OCI-LY1 (cell line): ENCODE results near the gene P2RY11.

ENCODE experiments used
- H2AFZ ChIP-seq: fragments of 200-600 bp; sonication (generic), shearing (Covaris generic); 2 replicates; pipeline ENCODE4 v1.6.0; 2014; ENCODE audit warnings: antibody characterized with exemption, mild to moderate bottlenecking, low read length
- H3F3A ChIP-seq: fragments of 200-600 bp; sonication (generic), shearing (Covaris generic); 2 replicates; pipeline ENCODE4 v1.6.0; 2014; ENCODE audit warnings: mild to moderate bottlenecking, antibody characterized with exemption, low read length, moderate library complexity; ENCODE audit not compliant: insufficient read depth
- H3K27ac ChIP-seq: fragments of 200-600 bp; sonication (generic); 2 replicates; pipeline ENCODE4 v1.5.1; 2014; ENCODE audit warnings: low read length, mixed run types, mild to moderate bottlenecking, low read depth; ENCODE audit not compliant: poor library complexity, severe bottlenecking
- H3K27me3 ChIP-seq: fragments of 200-600 bp; sonication (generic); 2 replicates; pipeline ENCODE4 v1.6.0; 2014; ENCODE audit warnings: antibody characterized with exemption, mild to moderate bottlenecking, low read length, moderate library complexity; ENCODE audit not compliant: insufficient read depth
- H3K36me3 ChIP-seq: fragments of 200-600 bp; sonication (generic); 2 replicates; pipeline ENCODE4 v1.6.1; 2014; ENCODE audit warnings: mild to moderate bottlenecking, antibody characterized with exemption, low read length, moderate library complexity, mixed read lengths; ENCODE audit not compliant: insufficient read depth
- H3K4me1 ChIP-seq: fragments of 200-600 bp; sonication (generic); 2 replicates; pipeline ENCODE4 v1.5.1; 2014; ENCODE audit warnings: mild to moderate bottlenecking, low read length, moderate library complexity; ENCODE audit not compliant: insufficient read depth, severe bottlenecking
- H3K4me2 ChIP-seq: fragments of 200-600 bp; sonication (generic), shearing (Covaris generic); 2 replicates; pipeline ENCODE4 v1.6.1; 2014; ENCODE audit warnings: low read length
- H3K4me3 ChIP-seq: fragments of 200-600 bp; sonication (generic); 2 replicates; pipeline ENCODE4 v1.5.1; 2014; ENCODE audit warnings: low read length, low read depth, mild to moderate bottlenecking, mixed read lengths; ENCODE audit not compliant: poor library complexity, severe bottlenecking
- H3K79me2 ChIP-seq: fragments of 200-600 bp; shearing (Covaris generic); 2 replicates; pipeline ENCODE4 v1.6.1; 2016; ENCODE audit warnings: mixed run types, low read length, mixed read lengths; ENCODE audit not compliant: insufficient read depth
- H3K9ac ChIP-seq: fragments of 200-600 bp; sonication (generic), shearing (Covaris generic); 2 replicates; pipeline ENCODE4 v1.6.1; 2014; ENCODE audit warnings: mild to moderate bottlenecking, low read length, mixed read lengths
- H3K9me2 ChIP-seq: fragments of 200-600 bp; sonication (generic), shearing (Covaris generic); 2 replicates; pipeline ENCODE4 v1.6.1; 2014; ENCODE audit warnings: low read depth, mild to moderate bottlenecking, low read length, mixed read lengths
- H3K9me3 ChIP-seq: fragments of 200-600 bp; shearing (Covaris generic); 2 replicates; pipeline ENCODE4 v1.6.1; 2014; ENCODE audit warnings: low read length, mixed read lengths
- H4K20me1 ChIP-seq: fragments of 200-600 bp; sonication (generic), shearing (Covaris generic); 2 replicates; pipeline ENCODE4 v1.6.0; 2016; ENCODE audit warnings: mild to moderate bottlenecking, low read length; ENCODE audit not compliant: insufficient read depth
- EZH2 ChIP-seq: fragments of 200-600 bp; sonication (generic), shearing (Covaris generic); IDR thresholded peaks from 2 replicates; pipeline ENCODE4 v1.8.0; 2017; ENCODE audit warnings: borderline replicate concordance, mixed run types, mild to moderate bottlenecking, antibody characterized with exemption, low read length, moderate library complexity, mixed read lengths
- TF ChIP-seq, protein P1 (sequence below): fragments of 200-600 bp; sonication (generic), shearing (Covaris generic); IDR thresholded peaks from 2 replicates; pipeline ENCODE4 v1.5.1; 2017; ENCODE audit warnings: mild to moderate bottlenecking, antibody characterized with exemption, low read length, moderate library complexity, mixed read lengths

The P2RY11 gene

DNA sequence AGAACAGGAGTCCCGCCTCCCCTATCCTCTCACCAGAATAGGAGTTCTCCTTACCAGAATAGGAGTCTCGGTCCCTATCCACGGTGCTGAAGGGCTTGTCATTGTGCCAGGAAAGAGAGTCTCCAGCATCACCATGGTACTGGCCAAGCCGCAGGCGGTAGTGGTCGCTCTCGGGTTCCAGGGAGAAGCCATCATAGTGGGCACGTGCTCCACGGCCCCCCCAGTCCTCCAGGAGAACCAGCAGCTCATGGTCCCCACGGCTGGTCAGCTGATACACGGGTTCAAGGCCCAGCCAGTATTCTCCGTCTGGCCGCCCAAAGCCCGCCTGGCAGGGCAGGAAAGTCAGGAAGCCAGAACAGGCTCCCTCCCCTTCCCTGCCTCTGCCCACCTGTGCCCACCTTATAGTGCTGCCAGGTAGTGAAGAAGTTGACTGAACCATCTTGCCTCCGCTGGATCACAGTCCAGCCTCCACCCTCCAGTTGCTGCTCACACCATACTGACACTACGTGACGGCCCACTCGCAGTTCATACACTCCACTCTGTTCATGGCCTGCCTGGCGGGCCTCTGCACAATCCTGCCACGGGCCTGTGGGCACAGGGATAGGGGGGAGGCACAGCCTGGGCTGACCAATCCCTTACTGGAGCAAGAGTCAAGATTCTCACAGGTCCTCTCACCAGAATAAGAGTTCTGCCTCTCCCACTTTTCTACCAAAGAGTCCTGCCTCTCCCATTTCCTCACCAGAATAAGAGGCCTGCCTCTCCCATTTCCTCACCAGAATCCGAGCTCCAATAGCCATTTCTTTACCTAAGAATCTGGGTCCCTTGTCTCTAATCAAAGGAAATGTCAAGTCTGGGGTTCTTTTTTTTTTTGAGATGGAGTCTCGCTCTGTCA, 18.0 kb upstream of the P2RY11 start:
- Histone ChIP-seq H3K4me2 (no peak overlapping the region), H4K20me1 (no peaks in the 10 kb centered on the region), H3K4me1 (peaks cover 19% of the 10 kb centered on the region), H3K79me2 (no peaks in the 10 kb centered on the region), H2AFZ (no peak overlapping the region), H3F3A (no peaks in the 10 kb centered on the region; the same call in 1 of the 2 replicates), H3K9me3 (no peaks in the 10 kb centered on the region), H3K27ac (no peak overlapping the region), H3K4me3 (no peak overlapping the region), H3K9me2 (no peaks in the 10 kb centered on the region), H3K36me3 (peaks cover 45% of the 10 kb centered on the region), H3K9ac (no peak overlapping the region), H3K27me3 (no peaks in the 10 kb centered on the region)
- no peak for TF ChIP-seq EZH2
- TF ChIP-seq, protein P1, sequence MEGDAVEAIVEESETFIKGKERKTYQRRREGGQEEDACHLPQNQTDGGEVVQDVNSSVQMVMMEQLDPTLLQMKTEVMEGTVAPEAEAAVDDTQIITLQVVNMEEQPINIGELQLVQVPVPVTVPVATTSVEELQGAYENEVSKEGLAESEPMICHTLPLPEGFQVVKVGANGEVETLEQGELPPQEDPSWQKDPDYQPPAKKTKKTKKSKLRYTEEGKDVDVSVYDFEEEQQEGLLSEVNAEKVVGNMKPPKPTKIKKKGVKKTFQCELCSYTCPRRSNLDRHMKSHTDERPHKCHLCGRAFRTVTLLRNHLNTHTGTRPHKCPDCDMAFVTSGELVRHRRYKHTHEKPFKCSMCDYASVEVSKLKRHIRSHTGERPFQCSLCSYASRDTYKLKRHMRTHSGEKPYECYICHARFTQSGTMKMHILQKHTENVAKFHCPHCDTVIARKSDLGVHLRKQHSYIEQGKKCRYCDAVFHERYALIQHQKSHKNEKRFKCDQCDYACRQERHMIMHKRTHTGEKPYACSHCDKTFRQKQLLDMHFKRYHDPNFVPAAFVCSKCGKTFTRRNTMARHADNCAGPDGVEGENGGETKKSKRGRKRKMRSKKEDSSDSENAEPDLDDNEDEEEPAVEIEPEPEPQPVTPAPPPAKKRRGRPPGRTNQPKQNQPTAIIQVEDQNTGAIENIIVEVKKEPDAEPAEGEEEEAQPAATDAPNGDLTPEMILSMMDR, result no peak

DNA sequence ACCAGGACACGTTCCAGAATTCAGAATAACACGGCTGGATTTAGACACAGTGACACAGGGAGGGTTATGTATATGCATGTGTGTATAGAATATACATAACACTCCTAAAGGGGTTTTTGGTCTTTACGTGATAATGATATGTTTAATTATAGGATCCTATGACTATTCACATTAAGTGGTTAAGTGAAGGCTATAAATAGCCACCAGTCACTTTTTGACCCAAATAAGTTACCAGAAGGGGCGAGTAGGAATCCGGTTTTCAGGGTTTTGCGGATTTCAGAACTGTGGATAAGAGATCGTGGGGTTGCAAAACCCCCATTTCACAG, 15.9 kb upstream of the P2RY11 start:
- Histone ChIP-seq H3K9me3 (no peaks in the 10 kb centered on the region), H3K79me2 (no peaks in the 10 kb centered on the region), H3K9ac (peak overlapping the region; percentile 60), H2AFZ (no peak overlapping the region), H3K4me1 (peaks cover 21% of the 10 kb centered on the region), H3F3A (no peaks in the 10 kb centered on the region; the same call in 1 of the 2 replicates), H3K27me3 (no peaks in the 10 kb centered on the region), H3K27ac (peak overlapping the region; percentile 36), H4K20me1 (no peaks in the 10 kb centered on the region), H3K4me3 (peak overlapping the region; percentile 56), H3K4me2 (peak overlapping the region; percentile 73), H3K9me2 (no peaks in the 10 kb centered on the region), H3K36me3 (peaks cover 30% of the 10 kb centered on the region)
- TF ChIP-seq, protein P1, result no peak
- TF ChIP-seq EZH2, result no peak

DNA sequence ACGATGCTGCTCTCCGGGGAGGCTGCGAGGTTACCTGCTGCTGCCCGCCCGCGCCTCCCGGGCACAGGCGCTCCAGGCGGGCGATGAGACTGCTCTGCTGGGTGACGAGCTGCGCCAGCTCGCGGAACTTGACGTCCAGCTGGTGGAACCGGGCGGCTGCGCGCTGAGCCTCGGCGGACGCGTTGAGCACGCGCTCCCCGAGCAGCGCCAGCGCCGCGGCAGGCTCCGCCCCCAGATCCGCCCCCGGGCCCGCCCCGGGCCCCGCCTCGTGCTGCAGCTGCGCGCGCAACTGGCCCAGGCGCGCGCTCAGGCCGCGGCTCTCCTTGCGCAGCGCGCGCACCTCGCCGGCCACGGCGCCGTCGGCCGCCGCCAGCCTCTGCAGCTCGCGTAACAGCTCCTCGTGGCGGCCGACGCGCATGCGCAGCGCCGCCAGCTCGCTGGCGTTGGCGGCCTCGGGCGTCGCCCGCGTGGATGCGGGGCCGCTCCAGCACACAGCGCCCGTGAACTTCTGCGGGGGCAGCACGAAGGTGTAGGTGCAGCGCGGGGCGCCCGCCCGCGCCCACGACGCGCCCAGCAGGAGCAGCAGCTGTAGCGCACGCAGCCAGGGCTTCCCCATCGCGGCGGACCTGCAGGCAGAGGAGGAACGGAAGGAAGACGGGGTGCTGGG, 15.4 kb upstream of the P2RY11 start:
- H3K27me3 ChIP-seq, result no peaks in the 10 kb centered on the region
- peak overlapping the region; percentile 59 for H3K27ac ChIP-seq
- peaks cover 23% of the 10 kb centered on the region for H3K4me1 ChIP-seq
- H3K79me2 ChIP-seq, result no peaks in the 10 kb centered on the region
- no peaks in the 10 kb centered on the region for H3K9me3 ChIP-seq
- peaks cover 28% of the 10 kb centered on the region for H3K36me3 ChIP-seq
- H3K4me2 ChIP-seq, result peak overlapping the region; percentile 76
- H3K4me3 ChIP-seq, result peak overlapping the region; percentile 56
- TF ChIP-seq, protein P1, result no peak
- H3K9me2 ChIP-seq, result no peaks in the 10 kb centered on the region
- no peaks in the 10 kb centered on the region for H4K20me1 ChIP-seq
- peak overlapping the region; percentile 72 for H3K9ac ChIP-seq
- no peaks in the 10 kb centered on the region for H3F3A ChIP-seq
- no peak overlapping the region for H2AFZ ChIP-seq
